ENCODE results near the gene GNS. TPM values are rescaled to one million over a fixed set of nuclear protein-coding genes. Genes with fewer than 3 reads are reported as not detected.

GNS gene
- total RNA-seq, 1 experiment from 2014 or later, result 57.5 TPM

DNA sequence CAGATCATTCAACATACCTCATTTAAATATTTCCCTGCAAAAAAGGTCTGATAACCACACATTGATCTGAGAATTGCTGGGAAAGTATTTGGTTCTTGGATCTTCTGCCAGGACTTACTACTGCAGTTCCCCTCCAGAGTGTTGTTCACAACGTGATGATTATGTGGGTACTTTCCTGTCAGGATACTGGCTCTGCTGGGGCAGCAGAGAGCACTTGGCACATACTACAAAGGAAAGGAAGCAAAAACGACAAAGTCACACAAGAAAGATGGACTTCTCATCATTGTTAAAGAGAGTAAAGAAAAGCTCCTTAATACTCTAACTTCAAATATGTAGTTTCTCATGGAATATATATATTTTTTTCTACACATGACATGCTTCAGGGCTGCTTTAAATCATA lies 11.5 kb downstream of the GNS start:
- no peak for DNase-seq (ENCODE audit: low spot score)
- ChIA-PET POLR2A (ENCODE audit: low non-redundant PET) (no interaction called here), CTCF (no interaction called here)
- no TSS peak for BruUV-seq (replicated peaks)
- no peaks in the 10 kb centered on the region for H3K27me3 ChIP-seq (replicated peaks; ENCODE audit: insufficient read depth, low read depth, low read length, poor library complexity)
- no peak overlapping the region for H3K4me3 ChIP-seq (ENCODE audit: low read depth, low read length, poor library complexity, severe bottlenecking)
- peaks cover 26% of the 10 kb centered on the region for H3K36me3 ChIP-seq (ENCODE audit: insufficient read depth, low read length, poor library complexity, severe bottlenecking)
- H3K4me1 ChIP-seq (ENCODE audit: insufficient read depth, low read length, poor library complexity, severe bottlenecking), result peaks cover 7% of the 10 kb centered on the region
- no peaks in the 10 kb centered on the region for H3K9me3 ChIP-seq (ENCODE audit: low read depth, low read length, poor library complexity, severe bottlenecking)
- intact Hi-C loops (cut with micrococcal nuclease; ENCODE audit: unreplicated experiment), result no loop called here
- H3K27ac ChIP-seq (ENCODE audit: low read depth, low read length, poor library complexity, severe bottlenecking), result no peak overlapping the region
- TF ChIP-seq EZH2 (IDR thresholded peaks at IDR 0.05; ENCODE audit: borderline replicate concordance, low read depth, low read length, poor library complexity, severe bottlenecking), result no peak
- TF ChIP-seq, protein P1, sequence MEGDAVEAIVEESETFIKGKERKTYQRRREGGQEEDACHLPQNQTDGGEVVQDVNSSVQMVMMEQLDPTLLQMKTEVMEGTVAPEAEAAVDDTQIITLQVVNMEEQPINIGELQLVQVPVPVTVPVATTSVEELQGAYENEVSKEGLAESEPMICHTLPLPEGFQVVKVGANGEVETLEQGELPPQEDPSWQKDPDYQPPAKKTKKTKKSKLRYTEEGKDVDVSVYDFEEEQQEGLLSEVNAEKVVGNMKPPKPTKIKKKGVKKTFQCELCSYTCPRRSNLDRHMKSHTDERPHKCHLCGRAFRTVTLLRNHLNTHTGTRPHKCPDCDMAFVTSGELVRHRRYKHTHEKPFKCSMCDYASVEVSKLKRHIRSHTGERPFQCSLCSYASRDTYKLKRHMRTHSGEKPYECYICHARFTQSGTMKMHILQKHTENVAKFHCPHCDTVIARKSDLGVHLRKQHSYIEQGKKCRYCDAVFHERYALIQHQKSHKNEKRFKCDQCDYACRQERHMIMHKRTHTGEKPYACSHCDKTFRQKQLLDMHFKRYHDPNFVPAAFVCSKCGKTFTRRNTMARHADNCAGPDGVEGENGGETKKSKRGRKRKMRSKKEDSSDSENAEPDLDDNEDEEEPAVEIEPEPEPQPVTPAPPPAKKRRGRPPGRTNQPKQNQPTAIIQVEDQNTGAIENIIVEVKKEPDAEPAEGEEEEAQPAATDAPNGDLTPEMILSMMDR (conservative IDR thresholded peaks at IDR 0.05; ENCODE audit: low read depth, low read length), result no peak

GRCh38 chr12:64746663-64747062 lies 12.5 kb downstream of the GNS start:
- CTCF ChIA-PET, result interaction anchor here (0.5 kb wide), 1 partner anchor 56 kb away, joined by 4 read pairs; no protein-coding TSS in a partner anchor
- H3K9me3 ChIP-seq (ENCODE audit: low read depth, low read length, poor library complexity, severe bottlenecking), result no peaks in the 10 kb centered on the region
- no peak for TF ChIP-seq EZH2 (IDR thresholded peaks at IDR 0.05; ENCODE audit: borderline replicate concordance, low read depth, low read length, poor library complexity, severe bottlenecking)
- TF ChIP-seq, protein P1 (conservative IDR thresholded peaks at IDR 0.05; ENCODE audit: low read depth, low read length), result no peak
- H3K27me3 ChIP-seq (replicated peaks; ENCODE audit: insufficient read depth, low read depth, low read length, poor library complexity), result no peaks in the 10 kb centered on the region
- POLR2A ChIA-PET (ENCODE audit: low non-redundant PET), result no interaction called here
- H3K27ac ChIP-seq (ENCODE audit: low read depth, low read length, poor library complexity, severe bottlenecking), result no peak overlapping the region
- H3K4me3 ChIP-seq (ENCODE audit: low read depth, low read length, poor library complexity, severe bottlenecking), result no peak overlapping the region
- peaks cover 28% of the 10 kb centered on the region for H3K36me3 ChIP-seq (ENCODE audit: insufficient read depth, low read length, poor library complexity, severe bottlenecking)
- peaks cover 7% of the 10 kb centered on the region for H3K4me1 ChIP-seq (ENCODE audit: insufficient read depth, low read length, poor library complexity, severe bottlenecking)
- BruUV-seq (replicated peaks), result no TSS peak
- no peak for DNase-seq (ENCODE audit: low spot score)
- intact Hi-C loops (cut with micrococcal nuclease; ENCODE audit: unreplicated experiment), result no loop called here

- ChIA-PET POLR2A (ENCODE audit: low non-redundant PET) (interaction anchor here (0.6 kb wide), 1 partner anchor 1423 kb away, joined by 3 read pairs; no protein-coding TSS in a partner anchor), CTCF (interaction anchor here (0.5 kb wide), 1 partner anchor 57 kb away, joined by 4 read pairs; no protein-coding TSS in a partner anchor)
- intact Hi-C loops (cut with micrococcal nuclease; ENCODE audit: unreplicated experiment), result no loop called here
- Histone ChIP-seq H3K27me3 (replicated peaks; ENCODE audit: insufficient read depth, low read depth, low read length, poor library complexity) (no peaks in the 10 kb centered on the region), H3K4me3 (ENCODE audit: low read depth, low read length, poor library complexity, severe bottlenecking) (no peak overlapping the region), H3K36me3 (ENCODE audit: insufficient read depth, low read length, poor library complexity, severe bottlenecking) (peaks cover 28% of the 10 kb centered on the region), H3K9me3 (ENCODE audit: low read depth, low read length, poor library complexity, severe bottlenecking) (no peaks in the 10 kb centered on the region), H3K27ac (ENCODE audit: low read depth, low read length, poor library complexity, severe bottlenecking) (no peak overlapping the region), H3K4me1 (ENCODE audit: insufficient read depth, low read length, poor library complexity, severe bottlenecking) (peaks cover 7% of the 10 kb centered on the region)
- no TSS peak for BruUV-seq (replicated peaks)
- TF ChIP-seq EZH2 (IDR thresholded peaks at IDR 0.05; ENCODE audit: borderline replicate concordance, low read depth, low read length, poor library complexity, severe bottlenecking), result no peak
- TF ChIP-seq, protein P1 (conservative IDR thresholded peaks at IDR 0.05; ENCODE audit: low read depth, low read length), result no peak
- no peak for DNase-seq (ENCODE audit: low spot score)
Observed at GRCh38 chr12:64745980-64746379, 13.2 kb downstream of the GNS start.

Data from A673 (cell line).